Activated T-cell treated with anti-CD3 and anti-CD28 coated beads for 24 hours (primary cell): Measurements from ENCODE around the gene NOL7.

Experiments used
- DNase-seq: peaks from one replicate; pipeline ENCODE4 v3.0.0-alpha.2; 2020; ENCODE audit warnings: low read depth

The NOL7 gene

DNA sequence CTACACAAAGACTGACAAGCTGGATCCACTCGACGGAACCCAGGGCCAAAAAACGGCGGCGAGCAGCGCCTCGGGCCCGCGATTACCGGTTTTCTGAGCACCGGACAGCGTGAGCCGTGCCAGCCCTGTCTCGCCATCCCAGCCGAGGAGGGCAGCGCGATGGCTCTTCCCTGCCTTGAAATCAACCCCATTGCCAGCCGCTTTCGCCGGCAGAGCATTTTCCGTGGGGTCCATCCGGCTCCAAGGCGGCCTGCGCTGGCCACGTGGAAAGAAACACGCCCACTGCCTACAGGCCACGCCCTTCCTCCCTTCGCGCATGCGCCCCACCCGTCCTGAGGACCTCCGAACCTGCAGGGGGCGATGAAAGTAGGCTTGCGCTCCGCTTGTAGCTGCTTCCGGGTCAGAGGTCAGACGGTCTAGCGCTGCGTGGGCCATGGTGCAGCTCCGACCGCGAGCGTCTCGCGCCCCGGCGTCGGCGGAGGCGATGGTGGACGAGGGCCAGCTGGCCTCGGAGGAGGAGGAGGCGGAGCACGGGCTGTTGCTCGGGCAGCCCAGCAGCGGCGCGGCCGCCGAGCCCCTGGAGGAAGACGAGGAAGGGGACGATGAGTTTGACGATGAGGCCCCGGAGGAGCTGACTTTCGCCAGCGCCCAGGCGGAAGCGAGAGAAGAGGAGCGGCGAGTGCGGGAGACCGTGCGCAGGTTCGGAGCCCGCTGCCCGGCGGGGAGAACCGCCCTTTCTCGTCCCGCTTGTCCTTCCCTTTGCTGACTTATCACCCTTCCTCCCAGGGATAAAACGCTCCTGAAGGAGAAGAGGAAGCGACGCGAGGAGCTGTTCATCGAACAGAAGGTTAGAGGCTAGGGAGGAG is at the start of gene NOL7:
Gene NOL7 (plus strand): TSS at position 410 of the 866 bp plus-strand sequence. CDS start 24 bp downstream, at position 434.
- DNase-seq, result peak; percentile 98

DNA sequence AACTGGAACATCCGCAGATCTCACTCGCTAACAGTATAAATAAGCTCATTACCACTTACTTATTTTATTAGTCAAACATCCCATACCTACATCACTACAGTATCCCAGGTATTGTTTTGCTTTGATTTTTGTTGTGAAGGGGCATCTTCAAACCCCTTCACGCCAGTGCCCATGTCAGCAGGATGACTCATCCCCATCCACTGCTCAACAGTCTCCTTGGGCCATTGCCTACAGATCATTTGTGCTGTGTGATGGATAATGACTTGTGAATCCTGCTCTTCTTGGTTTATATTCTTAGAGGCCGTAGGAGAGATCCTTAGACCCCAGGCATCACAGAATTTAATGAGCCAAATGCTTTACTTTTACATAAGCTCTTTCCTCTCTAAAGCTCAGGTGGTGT is 49.2 kb upstream of the NOL7 start:
- DNase-seq, result no peak

DNA sequence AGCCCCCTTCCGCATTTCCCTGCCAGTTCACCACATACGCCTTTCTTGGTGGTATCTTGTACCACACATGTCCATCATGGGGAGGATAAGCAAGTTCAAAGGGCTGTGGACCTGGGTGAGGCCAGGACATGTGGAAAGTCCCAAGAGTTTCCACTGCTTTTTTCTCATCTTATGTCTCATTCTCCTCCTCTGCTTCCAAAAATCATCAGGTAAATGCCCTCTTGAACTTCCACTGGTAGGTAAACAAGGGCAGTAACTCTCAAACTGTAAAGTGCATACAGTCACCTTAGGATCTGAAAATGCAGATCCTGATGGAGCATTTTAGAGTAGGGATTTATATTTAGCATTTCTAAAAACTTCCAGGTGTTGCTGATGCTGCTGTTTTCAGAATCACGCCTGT is 48.6 kb upstream of the NOL7 start:
- DNase-seq, result no peak

DNA sequence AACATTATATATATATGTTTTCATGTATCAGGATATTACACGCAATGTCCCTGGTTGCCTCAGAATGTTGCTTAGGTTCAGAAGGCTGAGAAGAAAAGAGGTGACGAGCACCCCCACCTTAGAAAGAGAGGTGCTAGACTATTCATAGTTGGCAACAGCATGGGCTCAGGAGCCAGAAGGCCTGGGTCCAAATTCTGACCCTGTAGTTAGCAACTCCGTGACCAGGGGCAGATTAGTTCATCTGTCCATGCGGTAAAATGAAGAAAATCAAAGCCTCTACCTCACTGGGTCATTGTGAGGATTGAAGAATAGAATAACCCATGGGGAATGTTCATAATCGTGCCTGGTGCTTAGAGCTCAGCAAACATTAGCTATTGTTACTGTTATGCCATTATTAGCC is 46.2 kb upstream of the NOL7 start:
- no peak for DNase-seq

DNA sequence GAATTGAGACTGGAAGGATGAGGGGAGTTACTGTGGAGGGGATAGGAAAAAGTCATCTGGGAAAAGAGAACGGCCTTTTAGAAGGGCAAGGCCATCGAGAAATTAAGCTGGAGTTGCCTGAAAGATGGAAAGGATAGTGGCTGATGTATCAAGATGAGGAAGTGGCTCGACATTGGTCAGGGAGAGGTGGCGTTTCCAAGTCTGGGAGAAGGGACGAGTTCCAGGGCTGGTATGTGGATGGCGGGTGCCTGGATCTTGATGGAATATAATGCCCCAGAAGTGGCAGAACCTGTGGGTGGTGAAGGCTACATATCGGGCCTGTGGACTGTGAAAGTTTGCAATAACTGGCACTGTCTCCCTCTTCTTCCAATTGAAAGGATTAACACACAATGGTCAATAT is 42.9 kb upstream of the NOL7 start:
- no peak for DNase-seq

DNA sequence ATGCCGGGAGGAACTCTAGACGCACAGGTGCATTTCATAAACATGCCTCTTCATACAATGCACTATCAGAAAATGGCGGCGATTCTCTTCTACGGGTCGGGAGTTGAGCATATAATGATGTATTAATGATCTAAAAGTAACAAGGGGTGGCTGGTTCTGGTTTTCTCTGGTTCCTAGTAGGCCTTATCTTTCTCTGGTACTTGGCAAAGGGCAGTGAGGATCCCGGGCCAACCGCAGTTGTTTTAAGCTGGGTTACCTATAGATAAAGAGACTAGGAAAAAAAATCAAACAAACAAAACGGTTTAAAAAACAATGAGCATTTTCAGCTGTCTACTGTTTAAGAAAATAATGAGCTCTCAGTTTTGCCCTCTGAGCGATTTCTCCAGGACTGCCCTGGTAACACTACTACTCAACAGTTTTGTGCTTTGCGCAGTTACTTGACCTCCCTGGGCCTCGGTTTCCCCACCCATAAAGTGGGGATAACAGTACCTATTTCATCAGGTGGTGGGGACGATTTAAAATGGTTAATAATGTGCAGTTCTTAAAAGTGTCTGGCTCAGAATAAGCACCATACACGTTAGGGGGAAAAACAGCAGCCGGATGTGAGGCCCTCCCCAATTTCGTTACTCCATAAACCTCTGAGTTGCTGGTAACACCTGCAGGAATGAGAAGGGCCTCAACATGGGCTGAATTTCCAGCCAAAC is 42.0 kb upstream of the NOL7 start:
- no peak for DNase-seq

DNA sequence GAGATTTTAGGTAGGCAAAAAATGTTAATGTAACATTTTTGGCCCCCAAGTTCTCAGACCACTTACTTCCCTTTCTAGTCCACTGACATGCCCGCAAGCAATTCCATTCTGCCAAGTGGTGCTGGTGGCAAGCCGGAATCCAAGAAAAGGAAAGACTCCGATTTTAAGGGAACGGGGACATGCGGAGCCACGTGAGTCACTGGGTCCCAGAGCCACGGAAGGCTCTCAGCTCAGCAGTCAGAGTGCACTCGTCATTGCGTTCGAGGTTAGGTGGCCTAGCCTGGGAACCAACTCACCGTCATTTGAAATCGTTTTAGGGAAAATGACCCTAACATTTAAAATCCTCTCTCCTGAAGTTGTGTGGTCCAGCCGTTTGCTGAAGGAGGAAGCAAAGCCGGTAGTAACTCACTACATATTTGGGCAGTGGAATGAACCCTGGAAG is 41.4 kb upstream of the NOL7 start:
- peak; percentile 12 for DNase-seq

DNA sequence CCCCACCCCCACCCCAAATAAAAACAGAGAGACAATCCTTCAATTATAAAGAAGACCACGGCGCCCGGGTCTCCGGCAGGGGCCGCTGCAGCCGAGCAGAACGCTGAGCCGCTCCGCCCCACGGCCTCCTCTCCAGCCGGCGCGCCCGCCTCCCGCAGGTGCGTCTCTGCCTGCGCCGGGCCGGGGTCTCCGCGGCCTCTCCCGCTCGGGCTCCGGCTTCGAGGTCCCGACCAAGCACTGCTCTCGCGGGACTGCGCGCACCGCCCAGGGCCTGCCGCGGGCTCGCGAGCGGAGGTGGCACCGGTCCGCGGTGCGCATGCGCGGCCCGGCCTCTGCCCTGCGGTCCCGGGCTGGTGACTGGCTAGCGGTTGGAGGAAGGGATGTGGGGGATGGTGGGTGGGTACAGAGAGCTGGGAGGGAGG is 41.0 kb upstream of the NOL7 start:
- peak; percentile 88 for DNase-seq

DNA sequence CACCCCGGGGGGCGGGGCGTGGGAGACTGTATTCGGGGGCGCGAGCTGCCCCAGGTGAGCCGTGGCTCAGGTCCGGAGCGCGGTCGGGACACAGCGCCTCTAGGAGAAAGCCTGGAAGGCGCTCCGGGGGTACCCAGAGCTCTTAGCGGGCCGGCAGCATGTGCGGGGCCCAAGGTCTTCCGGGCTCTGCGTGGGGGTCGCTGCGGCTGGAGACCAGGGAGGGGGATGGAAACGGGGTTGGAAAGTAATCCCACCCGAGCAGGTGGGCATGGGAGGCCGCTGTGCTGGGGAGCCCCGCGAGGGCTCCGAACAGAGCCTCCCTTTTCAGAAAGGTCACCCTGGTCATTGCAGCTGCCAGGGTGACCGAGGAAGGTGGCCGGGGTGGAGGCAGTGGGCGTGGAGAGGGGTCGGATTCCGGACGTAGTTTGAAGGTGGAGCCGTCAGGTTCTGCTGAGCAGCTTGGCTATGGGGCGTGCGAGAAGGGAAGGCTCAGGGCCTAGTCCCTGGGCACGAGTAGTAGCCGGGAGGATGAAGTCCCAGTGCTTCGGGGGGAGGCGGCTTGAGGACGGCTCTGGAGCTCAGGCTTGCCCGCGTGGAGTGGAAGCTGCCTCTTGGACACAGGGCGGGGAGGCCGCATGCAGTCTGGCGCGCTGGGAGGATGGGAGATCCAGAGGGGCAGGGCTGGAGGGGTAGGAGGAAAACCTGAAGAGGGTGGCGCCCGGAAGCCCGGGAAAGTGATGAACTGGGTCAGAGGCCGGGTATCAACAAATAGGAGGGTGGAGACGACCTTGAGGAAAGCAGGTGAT is 40.4 kb upstream of the NOL7 start, which contains the start of gene SIRT5:
Gene SIRT5 (plus strand): TSS at position 31 of the 806 bp plus-strand sequence. CDS start 9,510 bp downstream, outside the sequence.
- peak; percentile 64 for DNase-seq

DNA sequence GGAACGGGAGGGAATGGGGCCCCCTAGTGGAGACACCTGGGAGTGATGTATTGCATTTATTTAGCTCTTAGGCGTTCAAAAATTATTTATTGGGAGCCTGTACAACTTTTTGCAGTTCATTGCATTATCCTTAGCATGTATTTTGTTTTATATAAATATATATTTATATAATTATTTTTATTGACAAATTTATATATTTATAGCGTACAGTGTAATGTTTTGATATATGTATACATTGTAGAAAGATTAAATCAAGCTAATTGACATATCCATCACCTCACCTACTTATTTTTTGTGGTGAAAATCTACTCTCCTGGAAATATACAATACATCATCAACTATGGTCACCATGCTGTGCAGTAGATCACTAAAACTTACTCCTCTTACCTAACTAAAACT is 39.8 kb upstream of the NOL7 start:
- DNase-seq, result no peak

DNA sequence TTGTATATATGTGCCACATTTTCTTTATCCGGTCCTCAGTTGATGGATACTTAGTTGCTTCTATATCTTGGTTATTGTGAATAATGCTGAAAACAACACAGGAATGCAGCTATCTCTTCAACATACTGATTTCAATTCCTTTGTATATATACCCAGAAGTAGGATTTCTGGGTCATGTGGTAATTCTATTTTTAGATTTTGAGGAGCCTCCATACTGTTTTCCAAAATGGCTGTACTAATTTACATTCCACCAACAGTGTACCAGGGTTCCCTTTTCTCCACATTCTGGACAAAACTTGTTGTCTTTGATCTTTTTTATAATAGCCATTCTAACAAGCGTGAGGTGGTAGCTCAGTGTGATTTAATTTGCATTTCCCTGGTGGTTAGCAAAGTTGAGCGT is 39.1 kb upstream of the NOL7 start:
- DNase-seq, result no peak

DNA sequence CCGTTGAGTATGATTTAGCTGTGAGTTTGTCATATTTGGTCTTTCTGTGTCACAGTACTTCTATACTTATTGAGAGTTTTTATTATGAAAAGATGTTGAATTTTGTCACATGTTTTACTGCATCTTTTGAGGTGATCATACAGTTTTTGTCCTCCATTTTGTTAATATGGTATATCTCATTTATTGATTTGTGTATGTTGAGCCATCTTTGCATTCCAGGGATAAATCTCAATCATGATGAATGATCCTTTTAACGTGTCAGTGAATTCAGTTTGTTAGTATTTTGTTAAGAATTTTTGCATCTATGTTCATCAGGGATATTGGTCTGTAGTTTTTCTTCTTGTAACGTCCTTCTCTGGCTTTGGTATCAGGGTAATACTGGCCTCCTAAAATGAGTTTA is 37.2 kb upstream of the NOL7 start:
- DNase-seq, result no peak

DNA sequence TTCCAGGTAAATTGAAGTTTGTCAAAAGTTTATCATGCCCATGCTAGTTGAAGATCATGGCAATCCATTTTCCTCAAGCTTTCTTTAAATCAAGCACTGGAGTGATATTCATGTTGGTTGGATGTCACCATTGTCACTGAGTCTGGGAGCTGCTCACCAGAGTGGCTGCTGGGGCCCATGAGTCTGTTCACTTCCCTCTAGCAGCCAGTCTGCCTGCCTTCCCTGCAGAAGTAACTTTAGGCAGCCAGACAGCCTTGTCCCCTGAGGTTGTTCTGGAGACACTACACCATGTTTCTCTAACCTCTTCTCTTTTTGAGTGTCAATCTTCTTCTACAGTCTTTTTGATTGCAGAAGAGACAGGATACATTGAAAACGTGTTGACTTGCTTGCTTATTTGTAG is 35.2 kb upstream of the NOL7 start:
- DNase-seq, result no peak

DNA sequence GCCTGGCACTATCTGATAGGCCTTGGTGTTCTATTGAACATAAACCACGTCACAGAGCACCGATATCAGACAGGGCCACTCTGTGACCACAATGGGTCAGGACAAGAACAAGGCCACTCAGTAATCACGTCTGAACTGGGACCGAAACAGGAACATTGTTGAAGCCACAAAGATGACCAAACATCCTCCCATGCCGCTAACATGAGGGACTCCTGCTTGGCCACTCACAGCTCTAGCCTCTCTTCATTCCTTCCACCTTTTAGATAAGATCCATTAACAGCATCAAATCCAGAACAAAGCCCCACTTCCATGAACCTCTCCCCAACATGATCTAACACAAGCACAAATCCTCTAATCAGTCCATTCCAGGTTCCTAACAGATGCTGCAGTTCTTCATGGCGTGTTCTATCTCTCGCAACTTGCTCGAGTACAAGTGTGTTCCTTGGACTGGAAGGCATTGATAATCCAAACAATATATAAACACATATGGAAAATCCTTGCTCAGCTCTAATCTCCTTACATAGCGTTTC is 33.4 kb upstream of the NOL7 start:
- DNase-seq, result no peak

DNA sequence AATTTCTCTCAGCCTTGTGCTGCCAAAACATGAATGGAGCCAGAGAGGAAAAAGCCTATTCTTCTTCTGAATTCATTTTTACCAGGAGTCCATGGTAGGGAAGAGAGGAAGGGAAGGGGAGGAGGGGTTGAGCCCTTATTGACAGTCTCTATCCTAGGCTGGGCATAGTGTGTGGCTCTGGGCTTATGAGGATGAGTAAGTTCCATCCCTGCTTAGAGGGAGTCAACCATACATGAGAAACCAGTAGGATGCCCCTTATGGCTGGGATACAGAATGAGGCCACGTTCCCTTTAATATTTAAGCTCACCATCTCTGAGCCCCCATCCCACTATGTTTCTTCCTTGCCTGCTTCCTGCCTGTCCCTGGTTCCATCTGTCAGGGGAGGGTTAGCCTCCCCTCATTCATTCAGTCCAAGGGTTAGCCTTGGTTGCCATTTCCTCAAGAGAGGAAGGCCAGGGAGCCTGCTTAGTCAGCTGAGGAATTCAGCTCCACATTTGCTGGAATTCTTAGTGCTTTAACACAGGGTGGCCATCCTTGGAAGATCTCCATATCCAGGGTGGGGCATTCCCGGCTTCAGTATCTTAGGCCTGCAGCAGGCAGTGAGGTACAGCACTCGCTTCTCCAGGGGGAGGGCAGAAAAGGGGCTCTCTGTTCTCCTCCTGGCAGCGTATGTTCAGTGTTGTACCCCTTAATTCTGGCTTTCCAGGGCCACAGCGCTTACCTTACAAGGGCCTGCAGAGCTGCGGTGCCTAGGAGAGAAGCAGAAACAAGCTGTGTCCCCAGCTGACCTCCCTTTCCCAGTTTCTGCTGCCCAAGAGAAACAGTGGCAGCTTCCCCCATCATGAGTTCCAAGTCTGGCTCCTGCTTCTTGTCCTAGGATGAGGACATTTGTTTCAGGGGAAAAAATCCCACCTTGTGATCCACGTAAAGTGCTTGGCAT is 28.3 kb upstream of the NOL7 start:
- no peak for DNase-seq

DNA sequence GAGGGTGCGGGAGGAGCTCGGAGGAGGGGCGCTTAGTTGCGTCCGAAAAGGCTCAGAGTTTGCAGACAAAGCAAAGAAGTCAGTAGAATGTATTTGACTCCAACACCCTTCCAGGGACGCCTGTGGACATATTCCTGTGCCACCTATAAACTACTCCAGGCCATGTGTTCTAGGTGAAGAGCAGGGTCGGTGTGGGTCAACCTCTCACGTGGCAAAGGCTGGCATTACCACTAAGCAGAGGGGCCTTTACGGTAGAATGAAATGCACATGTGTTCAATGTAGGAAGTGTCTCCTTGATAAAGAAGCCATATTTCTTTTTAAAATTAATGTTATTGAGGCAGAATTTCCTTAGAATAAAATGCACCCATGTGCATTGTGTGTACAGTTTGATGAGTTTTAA is 25.3 kb upstream of the NOL7 start:
- no peak for DNase-seq

DNA sequence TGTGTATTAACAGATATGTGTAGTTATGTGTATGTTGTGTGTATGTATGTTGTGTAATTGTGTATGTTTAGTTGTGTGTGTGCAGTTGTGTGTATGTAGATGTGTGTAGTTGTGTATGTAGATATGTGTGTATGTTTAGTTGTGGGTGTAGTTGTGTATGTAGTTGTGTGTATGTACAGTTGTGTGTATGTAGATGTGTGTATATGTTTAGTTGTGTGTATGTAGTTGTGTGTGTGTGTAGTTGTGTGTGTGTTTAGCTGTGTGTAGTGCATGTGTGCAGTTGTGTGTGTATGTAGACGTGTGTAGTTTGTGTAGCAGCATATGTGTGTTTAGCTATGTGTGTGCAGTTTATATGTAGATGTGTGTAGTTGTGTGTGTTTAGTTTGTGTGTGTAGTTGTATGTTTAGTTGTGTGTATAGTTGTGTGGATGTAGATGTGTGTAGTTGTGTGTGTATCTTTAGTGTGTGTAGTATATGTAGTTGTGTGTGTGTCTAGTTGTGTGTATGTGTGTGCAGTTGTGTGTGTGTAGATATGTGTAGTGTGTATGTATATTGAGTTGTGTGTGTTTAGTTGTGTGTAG is 24.5 kb upstream of the NOL7 start:
- DNase-seq, result no peak

DNA sequence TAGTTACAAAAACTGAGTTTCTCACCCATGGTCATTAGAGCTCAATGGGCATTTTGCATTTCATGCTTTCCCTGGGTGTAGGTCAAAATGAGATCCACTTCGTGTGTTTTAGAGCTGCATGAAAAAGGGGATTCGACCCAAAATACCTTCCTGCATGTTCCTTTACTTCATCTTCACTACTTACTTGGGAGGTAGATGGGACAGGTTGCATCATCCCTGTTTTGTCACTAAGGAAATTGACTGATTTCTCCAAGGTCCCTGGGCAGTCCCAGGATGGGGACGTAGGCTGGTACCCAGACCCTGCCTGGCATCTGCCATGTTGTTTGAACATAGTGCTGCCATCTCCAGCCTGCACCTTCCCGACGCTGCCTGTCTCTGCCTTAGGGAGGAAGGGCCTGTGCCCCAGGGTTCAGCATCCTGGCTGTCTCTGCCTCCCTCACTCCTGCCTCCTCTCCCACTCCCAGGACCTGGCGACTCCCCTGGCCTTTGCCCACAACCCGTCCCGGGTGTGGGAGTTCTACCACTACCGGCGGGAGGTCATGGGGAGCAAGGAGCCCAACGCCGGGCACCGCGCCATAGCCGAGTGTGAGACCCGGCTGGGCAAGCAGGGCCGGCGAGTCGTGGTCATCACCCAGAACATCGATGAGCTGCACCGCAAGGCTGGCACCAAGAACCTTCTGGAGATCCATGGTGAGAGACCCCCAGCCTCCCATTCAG is 23.8 kb upstream of the NOL7 start:
- DNase-seq, result no peak

DNA sequence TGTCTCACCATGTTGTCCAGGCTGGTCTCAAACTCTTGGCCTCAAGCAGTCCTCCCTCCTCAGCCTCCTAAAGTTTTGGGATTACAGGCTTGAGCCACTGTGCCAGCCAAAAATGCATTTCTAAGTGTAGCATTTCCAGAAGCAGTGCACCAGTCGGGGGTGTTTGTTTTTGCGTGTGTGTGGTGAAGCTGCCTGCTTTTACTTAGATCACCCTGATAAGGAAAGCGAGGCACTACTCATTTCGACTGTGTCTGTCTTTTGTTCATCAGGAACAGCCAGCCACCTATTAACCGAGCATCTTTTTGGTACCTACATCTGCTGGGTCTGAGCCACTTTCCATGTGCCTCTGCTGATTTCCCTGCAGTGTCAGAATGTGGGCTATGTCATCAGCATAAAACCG is 22.0 kb upstream of the NOL7 start:
- DNase-seq, result no peak

DNA sequence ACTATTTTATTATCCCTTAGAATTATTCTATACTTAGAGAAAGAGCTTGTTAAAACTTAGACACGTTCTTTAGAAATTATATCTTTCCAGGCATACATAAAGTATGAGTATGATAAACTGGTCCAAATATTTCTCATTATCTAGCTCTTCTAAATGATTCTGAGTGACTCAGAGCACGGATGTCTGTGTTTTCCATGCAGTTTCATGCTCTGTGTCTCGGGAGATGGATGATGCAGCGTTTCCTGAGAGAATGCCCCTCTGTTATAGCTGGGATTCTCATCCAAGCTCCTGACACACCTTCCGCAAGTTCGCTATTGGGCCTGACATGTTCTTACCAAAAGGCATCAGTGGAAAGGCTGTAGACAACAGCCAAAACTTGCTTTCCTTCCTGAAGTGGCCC is 21.4 kb upstream of the NOL7 start:
- DNase-seq, result no peak
